ENCODE results near the gene SPEF1.

Gene SPEF1

GRCh38 chr20:3728876-3729275 is 52.4 kb downstream of the SPEF1 start:
- no peak for DNase-seq

GRCh38 chr20:3728354-3728753 is 52.9 kb downstream of the SPEF1 start:
- no peak for DNase-seq
